Activated CD8-positive, alpha-beta T cell treated with anti-CD3 and anti-CD28 coated beads for 36 hours (primary cell): ENCODE results near the gene OLFML2A. TPM values are rescaled to one million over a fixed set of nuclear protein-coding genes. Genes with fewer than 3 reads are reported as not detected.
"Not testable (repeated sequence)": the region's sequence is repeated elsewhere in the genome, so short reads cannot be mapped to it uniquely, and the experiment has no call there.

Experiments
- ATAC-seq: fragments of 200-7000 bp; cut with Tn5 transposase; one replicate; pipeline ENCODE4 v1.10.0; 2021; ENCODE audit warnings: mild to moderate bottlenecking, moderate library complexity
- CTCF ChIA-PET: fragments of 350-600 bp; sonication (Branson Sonifier 250); formaldehyde crosslinking; loops from one replicate; lab custom pipeline; 2021; ENCODE audit warnings: antibody characterized with exemption; lab: Charles Lee
- POLR2A ChIA-PET: fragments of 350-600 bp; sonication (Branson Sonifier 250); formaldehyde crosslinking; loops from one replicate; lab custom pipeline; 2021; ENCODE audit warnings: antibody characterized with exemption; lab: Charles Lee
- DNase-seq: peaks from one replicate; pipeline ENCODE4 v3.0.0-alpha.2; 2020
- H3K27ac Mint-ChIP-seq: one replicate; pipeline ENCODE4 v1.8.0; 2021; ENCODE audit warnings: mild to moderate bottlenecking, mixed read lengths
- H3K27me3 Mint-ChIP-seq: one replicate; pipeline ENCODE4 v1.8.0; 2021; ENCODE audit warnings: mixed read lengths
- H3K36me3 Mint-ChIP-seq: one replicate; pipeline ENCODE4 v1.8.0; 2021; ENCODE audit warnings: low read depth, mixed read lengths
- H3K4me1 Mint-ChIP-seq: one replicate; pipeline ENCODE4 v1.8.0; 2021; ENCODE audit warnings: low read depth, mixed read lengths
- H3K4me3 Mint-ChIP-seq: one replicate; pipeline ENCODE4 v1.8.0; 2021; ENCODE audit warnings: mild to moderate bottlenecking, moderate library complexity, mixed read lengths
- H3K9me3 Mint-ChIP-seq: one replicate; pipeline ENCODE4 v1.8.0; 2021; ENCODE audit warnings: mixed read lengths
- intact Hi-C: fragments of 100-400 bp; cut with micrococcal nuclease; formaldehyde crosslinking; loops from one replicate; pipeline ENCODE4 v1.10.0; 2022
- total RNA-seq, 2 experiments: library from RNA; stranded (reverse); gene quantifications; one replicate each; pipeline ENCODE4 v1.2.3, GENCODE V29; 2021
- TF ChIP-seq, protein P1 (sequence below): fragments of 200-600 bp; IDR thresholded peaks from one replicate; pipeline ENCODE4 v1.8.0; 2022; ENCODE audit warnings: antibody characterized with exemption, mild to moderate bottlenecking

Gene OLFML2A
- total RNA-seq, 2 experiments from 2014 or later: not detected

DNA sequence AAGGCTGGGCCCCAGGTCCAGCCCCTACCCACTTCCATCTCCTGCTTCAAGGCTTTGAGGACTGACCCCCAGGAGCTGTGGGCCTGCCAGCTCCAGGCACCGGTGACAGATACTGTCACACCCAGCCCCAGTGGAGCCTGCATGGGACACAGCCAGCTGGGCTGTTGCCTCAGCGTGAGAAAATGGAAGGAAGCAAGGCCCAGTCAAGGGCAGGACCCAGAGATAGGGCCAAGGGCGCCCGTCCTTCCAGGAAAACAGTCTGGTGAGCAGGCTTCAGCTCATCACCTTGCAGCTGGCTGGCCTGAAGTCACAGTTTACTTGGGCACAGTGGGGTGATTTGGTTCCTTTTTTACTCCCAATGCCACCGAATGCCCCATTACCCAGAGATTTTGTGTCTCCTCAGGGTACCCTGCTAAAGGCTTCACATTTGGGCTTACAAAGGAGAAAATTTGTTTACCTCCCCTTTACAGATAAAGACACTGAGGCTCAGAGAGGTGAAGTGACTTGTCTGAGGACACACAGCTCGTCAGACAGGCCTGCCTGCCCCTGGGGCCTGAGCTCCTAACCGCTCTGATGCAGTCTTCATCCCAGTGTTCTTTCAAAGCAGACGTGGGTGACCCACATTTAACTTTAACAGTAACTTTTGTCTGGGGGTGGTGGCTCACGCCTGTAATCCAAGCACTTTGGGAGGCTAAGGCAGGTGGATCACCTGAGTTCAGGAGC, 54.9 kb downstream of the OLFML2A start:
- no peaks in the 10 kb centered on the region for H3K4me1 Mint-ChIP-seq
- H3K4me3 Mint-ChIP-seq: no peak overlapping the region
- no peaks in the 10 kb centered on the region for H3K36me3 Mint-ChIP-seq
- ChIA-PET CTCF (interaction anchor here (1.1 to 1.5 kb wide), 4 partner anchors 8 to 215 kb away, joined by 3 to 4 read pairs (median 3); partner anchors contain the start of genes NR6A1 and WDR38), POLR2A (no interaction called here)
- ATAC-seq (no peak), DNase-seq (no peak)
- peaks cover 8% of the 10 kb centered on the region for H3K27me3 Mint-ChIP-seq
- no peaks in the 10 kb centered on the region for H3K9me3 Mint-ChIP-seq
- intact Hi-C loops: no loop called here
- no peak overlapping the region for H3K27ac Mint-ChIP-seq
- TF ChIP-seq, protein P1, sequence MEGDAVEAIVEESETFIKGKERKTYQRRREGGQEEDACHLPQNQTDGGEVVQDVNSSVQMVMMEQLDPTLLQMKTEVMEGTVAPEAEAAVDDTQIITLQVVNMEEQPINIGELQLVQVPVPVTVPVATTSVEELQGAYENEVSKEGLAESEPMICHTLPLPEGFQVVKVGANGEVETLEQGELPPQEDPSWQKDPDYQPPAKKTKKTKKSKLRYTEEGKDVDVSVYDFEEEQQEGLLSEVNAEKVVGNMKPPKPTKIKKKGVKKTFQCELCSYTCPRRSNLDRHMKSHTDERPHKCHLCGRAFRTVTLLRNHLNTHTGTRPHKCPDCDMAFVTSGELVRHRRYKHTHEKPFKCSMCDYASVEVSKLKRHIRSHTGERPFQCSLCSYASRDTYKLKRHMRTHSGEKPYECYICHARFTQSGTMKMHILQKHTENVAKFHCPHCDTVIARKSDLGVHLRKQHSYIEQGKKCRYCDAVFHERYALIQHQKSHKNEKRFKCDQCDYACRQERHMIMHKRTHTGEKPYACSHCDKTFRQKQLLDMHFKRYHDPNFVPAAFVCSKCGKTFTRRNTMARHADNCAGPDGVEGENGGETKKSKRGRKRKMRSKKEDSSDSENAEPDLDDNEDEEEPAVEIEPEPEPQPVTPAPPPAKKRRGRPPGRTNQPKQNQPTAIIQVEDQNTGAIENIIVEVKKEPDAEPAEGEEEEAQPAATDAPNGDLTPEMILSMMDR: no peak

GRCh38 chr9:124834591-124834990, 57.7 kb downstream of the OLFML2A start:
- Mint-ChIP-seq H3K36me3 (no peaks in the 10 kb centered on the region), H3K4me3 (no peak overlapping the region), H3K27ac (no peak overlapping the region), H3K9me3 (no peaks in the 10 kb centered on the region), H3K4me1 (no peaks in the 10 kb centered on the region), H3K27me3 (peaks cover 21% of the 10 kb centered on the region)
- ATAC-seq (no peak), DNase-seq (no peak)
- TF ChIP-seq, protein P1: no peak
- ChIA-PET POLR2A (no interaction called here), CTCF (interaction anchor here (0.9 to 8.4 kb wide), 2 partner anchors 19 to 60 kb away, joined by 3 to 66 read pairs; partner anchors contain the start of genes NR6A1, OLFML2A and WDR38)
- intact Hi-C loops: no loop called here

GRCh38 chr9:124835026-124835557, 58.2 kb downstream of the OLFML2A start:
- POLR2A ChIA-PET: no interaction called here
- ATAC-seq (no peak), DNase-seq (no peak)
- H3K27ac Mint-ChIP-seq: no peak overlapping the region
- H3K4me1 Mint-ChIP-seq: no peaks in the 10 kb centered on the region
- no peaks in the 10 kb centered on the region for H3K36me3 Mint-ChIP-seq
- CTCF ChIA-PET: interaction anchor here (0.9 to 8.4 kb wide), 2 partner anchors 18 to 61 kb away, joined by 3 to 66 read pairs; partner anchors contain the start of genes NR6A1, OLFML2A and WDR38
- H3K9me3 Mint-ChIP-seq: no peaks in the 10 kb centered on the region
- intact Hi-C loops: no loop called here
- TF ChIP-seq, protein P1: no peak
- peaks cover 21% of the 10 kb centered on the region for H3K27me3 Mint-ChIP-seq
- H3K4me3 Mint-ChIP-seq: no peak overlapping the region

- H3K36me3 Mint-ChIP-seq, H3K9me3 Mint-ChIP-seq, DNase-seq, H3K27ac Mint-ChIP-seq, H3K4me1 Mint-ChIP-seq, ATAC-seq, POLR2A ChIA-PET, intact Hi-C loops, H3K4me3 Mint-ChIP-seq: not testable (repeated sequence)
- H3K27me3 Mint-ChIP-seq: peaks cover 17% of the 10 kb centered on the region
- CTCF ChIA-PET: interaction anchor here (8.0 to 8.4 kb wide), 2 partner anchors 15 to 64 kb away, joined by 57 to 66 read pairs; partner anchors contain the start of genes NR6A1, OLFML2A and WDR38
Observed at GRCh38 chr9:124838132-124838531, 61.2 kb downstream of the OLFML2A start.

- POLR2A ChIA-PET: interaction anchor here (1.5 kb wide), 1 partner anchor 17 kb away, joined by 3 read pairs; no protein-coding TSS in a partner anchor
- DNase-seq, H3K4me3 Mint-ChIP-seq, H3K36me3 Mint-ChIP-seq, ATAC-seq, H3K9me3 Mint-ChIP-seq, H3K27ac Mint-ChIP-seq, H3K4me1 Mint-ChIP-seq, intact Hi-C loops: not testable (repeated sequence)
- H3K27me3 Mint-ChIP-seq: peaks cover 17% of the 10 kb centered on the region
- CTCF ChIA-PET: interaction anchor here (8.0 to 8.4 kb wide), 2 partner anchors 15 to 64 kb away, joined by 57 to 66 read pairs; partner anchors contain the start of genes NR6A1, OLFML2A and WDR38
Observed at GRCh38 chr9:124838567-124839275, 61.8 kb downstream of the OLFML2A start.
